KBM-7 (cell line): Measurements from ENCODE around the gene ASH1L.
A peak's percentile ranks its signal among the peaks of the same experiment; 100 is the strongest.
"Not testable (repeated sequence)": the region's sequence is repeated elsewhere in the genome, so short reads cannot be mapped to it uniquely, and the experiment has no call there.

ENCODE experiments used
- DNase-seq: peaks from one replicate; pipeline ENCODE4 v3.0.0-alpha.2; 2015
- in situ Hi-C: fragments of 300-500 bp; cut with MboI; formaldehyde crosslinking; loops from 2 replicates; pipeline ENCODE4 v1.14.3; 2020; ENCODE audit warnings: low sequenced_read_pairs, low pct_unique_long_range_greater_than_20kb, mixed read lengths

The ASH1L gene

GRCh38 chr1:155562581-155563376 is at the start of gene ASH1L:
TSS of gene ASH1L (minus strand) at chr1:155562803. CDS start at chr1:155521519, 41,284 bp downstream.
- in situ Hi-C loops: no loop called here
- peak; percentile 93 for DNase-seq

- DNase-seq, in situ Hi-C loops: not testable (repeated sequence)
Observed at GRCh38 chr1:155610257-155610647, 47.6 kb upstream of the ASH1L start.

- in situ Hi-C loops: no loop called here
- peak; percentile 98 for DNase-seq
Observed at GRCh38 chr1:155609515-155610256, 47.1 kb upstream of the ASH1L start, which contains the start of gene MSTO1. TSS of gene MSTO1 (plus strand) at chr1:155610218. CDS start at chr1:155610249, 31 bp downstream.

GRCh38 chr1:155608888-155609225 is 46.3 kb upstream of the ASH1L start:
- in situ Hi-C loops: no loop called here
- no peak for DNase-seq

- peak; percentile 30 for DNase-seq
- in situ Hi-C loops: no loop called here
Observed at GRCh38 chr1:155607708-155608107, 45.1 kb upstream of the ASH1L start.

- DNase-seq, in situ Hi-C loops: not testable (repeated sequence)
Observed at GRCh38 chr1:155599828-155600572, 37.4 kb upstream of the ASH1L start.

- DNase-seq: no peak
- in situ Hi-C loops: no loop called here
Observed at GRCh38 chr1:155598842-155599331, 36.3 kb upstream of the ASH1L start.

- no peak for DNase-seq
- in situ Hi-C loops: no loop called here
Observed at GRCh38 chr1:155596864-155597263, 34.3 kb upstream of the ASH1L start.

- in situ Hi-C loops: not testable (repeated sequence)
Observed at GRCh38 chr1:155595877-155596474, 33.4 kb upstream of the ASH1L start.

GRCh38 chr1:155591770-155592169 is 29.2 kb upstream of the ASH1L start:
- peak; percentile 69 for DNase-seq

More at GRCh38 chr1:155595877-155596474, 33.4 kb upstream of the ASH1L start:
- DNase-seq: not testable (repeated sequence)

GRCh38 chr1:155590516-155591247 is 28.1 kb upstream of the ASH1L start:
- in situ Hi-C loops, DNase-seq: not testable (repeated sequence)

More at GRCh38 chr1:155591770-155592169, 29.2 kb upstream of the ASH1L start:
- in situ Hi-C loops: no loop called here

GRCh38 chr1:155589282-155589681 is 26.7 kb upstream of the ASH1L start:
- DNase-seq, in situ Hi-C loops: not testable (repeated sequence)

GRCh38 chr1:155583846-155584245 is 21.2 kb upstream of the ASH1L start:
- in situ Hi-C loops, DNase-seq: not testable (repeated sequence)

- in situ Hi-C loops, DNase-seq: not testable (repeated sequence)
Observed at GRCh38 chr1:155575608-155576007, 13.0 kb upstream of the ASH1L start.

GRCh38 chr1:155574077-155574476 is 11.5 kb upstream of the ASH1L start:
- no peak for DNase-seq
- in situ Hi-C loops: no loop called here

- DNase-seq: no peak
- in situ Hi-C loops: no loop called here
Observed at GRCh38 chr1:155570593-155570990, 8.0 kb upstream of the ASH1L start.

GRCh38 chr1:155569988-155570592 is 7.5 kb upstream of the ASH1L start:
- in situ Hi-C loops: no loop called here
- no peak for DNase-seq
